HEK293 (cell line): Measurements from ENCODE around the gene ZNF555.
A peak's percentile ranks its signal among the peaks of the same experiment; 100 is the strongest.

ENCODE experiments used
- RBAK ChIP-seq: fragments of 450-650 bp; formaldehyde crosslinking; IDR thresholded peaks from 2 replicates; pipeline ENCODE4 v1.5.1; 2016; ENCODE audit warnings: missing biosample characterization, missing genetic modification characterization
- SALL2 ChIP-seq: fragments of 450-650 bp; formaldehyde crosslinking; IDR thresholded peaks from 2 replicates; pipeline ENCODE4 v1.5.0; 2017; ENCODE audit warnings: missing biosample characterization, mild to moderate bottlenecking, missing genetic modification characterization, borderline replicate concordance
- ZBTB7A ChIP-seq: fragments of 450-650 bp; formaldehyde crosslinking; IDR thresholded peaks from 2 replicates; pipeline ENCODE4 v1.5.1; 2016; ENCODE audit warnings: low read depth, missing biosample characterization, missing genetic modification characterization
- ZNF121 ChIP-seq: fragments of 450-650 bp; formaldehyde crosslinking; IDR thresholded peaks from 2 replicates; pipeline ENCODE4 v1.5.1; 2016; ENCODE audit warnings: missing biosample characterization, missing genetic modification characterization
- ZNF169 ChIP-seq: fragments of 450-650 bp; formaldehyde crosslinking; IDR thresholded peaks from 2 replicates; pipeline ENCODE4 v1.5.1; 2016; ENCODE audit warnings: missing biosample characterization, missing genetic modification characterization
- ZNF24 ChIP-seq: fragments of 450-650 bp; formaldehyde crosslinking; IDR thresholded peaks from 2 replicates; pipeline ENCODE4 v1.5.1; 2016; ENCODE audit warnings: missing biosample characterization, missing genetic modification characterization
- ZNF274 ChIP-seq, 2 experiments: fragments of 200-500 bp in 1 of 2; fragments of 450-650 bp in 1 of 2; sonication (Bioruptor generic) in 1 of 2; formaldehyde crosslinking in 1 of 2; IDR thresholded peaks; 2 replicates each; pipeline versions ENCODE4 v1.5.1 to v1.6.1; 2014 to 2016; ENCODE audit warnings: borderline replicate concordance in 1 of 2, inconsistent platforms in 1 of 2, low read length in 1 of 2, missing biosample characterization in 1 of 2, missing genetic modification characterization in 1 of 2
- ZNF335 ChIP-seq: fragments of 450-650 bp; formaldehyde crosslinking; conservative IDR thresholded peaks from 2 replicates; pipeline ENCODE4 v1.5.1; 2016; ENCODE audit warnings: missing biosample characterization, missing genetic modification characterization
- ZNF473 ChIP-seq: fragments of 450-650 bp; formaldehyde crosslinking; IDR thresholded peaks from 2 replicates; pipeline ENCODE4 v1.5.1; 2017; ENCODE audit warnings: missing biosample characterization, missing genetic modification characterization
- TF ChIP-seq, protein P1 (sequence below): fragments of 450-650 bp; formaldehyde crosslinking; IDR thresholded peaks from 2 replicates; pipeline ENCODE4 v1.5.1; 2016; ENCODE audit warnings: missing biosample characterization, missing genetic modification characterization
- TF ChIP-seq, protein P2 (sequence below): fragments of 450-650 bp; formaldehyde crosslinking; IDR thresholded peaks from 2 replicates; pipeline ENCODE4 v1.5.1; 2016; ENCODE audit warnings: missing biosample characterization, missing genetic modification characterization, borderline replicate concordance
- TF ChIP-seq, protein P3 (sequence below): fragments of 450-650 bp; formaldehyde crosslinking; IDR thresholded peaks from 2 replicates; pipeline ENCODE4 v1.5.1; 2016; ENCODE audit warnings: missing biosample characterization, missing genetic modification characterization, low read depth
- TF ChIP-seq, protein P4 (sequence below): sonication (generic); formaldehyde crosslinking; IDR thresholded peaks from 2 replicates; pipeline ENCODE4 v1.8.1; 2022; ENCODE audit warnings: mild to moderate bottlenecking, moderate library complexity, missing genetic modification reagents
- TF ChIP-seq, protein P5 (sequence below): IDR thresholded peaks from 2 replicates; pipeline ENCODE4 v1.6.1; 2011; ENCODE audit warnings: mild to moderate bottlenecking, low read depth, low read length, borderline replicate concordance

DNA sequence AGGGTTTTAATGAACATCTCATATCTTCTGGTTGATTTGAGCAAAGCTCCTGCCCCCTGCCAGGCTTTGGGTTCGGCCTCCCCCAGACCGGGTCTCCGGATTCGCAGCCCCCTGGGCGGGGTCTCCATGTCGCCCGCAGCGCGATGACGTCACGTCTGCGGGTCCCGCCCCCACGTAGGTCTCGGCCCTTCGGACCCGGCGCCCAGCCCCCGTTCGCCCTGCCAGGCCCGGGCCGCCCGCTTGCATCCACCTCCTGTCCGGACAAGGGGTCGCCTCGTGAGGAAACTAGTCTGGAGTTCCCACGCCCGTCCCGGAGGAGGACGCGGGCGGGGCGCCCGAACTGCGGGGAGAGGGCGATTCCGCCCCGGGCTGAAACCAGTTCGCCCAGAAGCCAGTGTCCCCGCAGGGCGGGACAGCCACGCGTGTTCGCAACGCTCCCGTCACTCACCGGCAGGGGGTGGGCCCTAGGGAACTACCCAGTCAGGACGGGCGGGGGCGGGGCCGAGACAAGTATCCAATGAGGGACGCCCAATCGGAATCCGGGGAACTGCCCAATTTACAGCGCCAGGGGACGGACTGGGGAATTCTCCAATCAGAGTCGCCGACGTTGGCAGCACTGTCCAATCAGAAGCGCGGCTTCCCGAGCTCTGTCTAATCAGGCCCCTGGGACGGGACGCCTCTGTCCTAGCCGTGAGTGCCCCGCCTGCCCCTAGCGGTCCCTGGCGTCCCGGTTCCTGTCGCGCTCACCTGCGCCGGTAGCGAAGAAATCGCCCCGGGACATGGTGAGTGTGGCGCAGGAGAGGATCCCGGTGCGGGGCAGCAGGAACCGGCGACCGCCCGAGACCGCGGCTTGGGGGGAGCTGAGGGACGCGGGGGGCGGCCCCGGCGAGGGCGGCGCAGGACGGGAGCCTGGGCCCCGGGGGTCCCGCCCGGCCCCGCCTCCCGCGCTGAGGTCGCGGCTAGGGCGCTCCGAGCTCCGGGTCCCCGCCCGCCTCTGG lies at the start of gene ZNF555:
- TF ChIP-seq, protein P1, sequence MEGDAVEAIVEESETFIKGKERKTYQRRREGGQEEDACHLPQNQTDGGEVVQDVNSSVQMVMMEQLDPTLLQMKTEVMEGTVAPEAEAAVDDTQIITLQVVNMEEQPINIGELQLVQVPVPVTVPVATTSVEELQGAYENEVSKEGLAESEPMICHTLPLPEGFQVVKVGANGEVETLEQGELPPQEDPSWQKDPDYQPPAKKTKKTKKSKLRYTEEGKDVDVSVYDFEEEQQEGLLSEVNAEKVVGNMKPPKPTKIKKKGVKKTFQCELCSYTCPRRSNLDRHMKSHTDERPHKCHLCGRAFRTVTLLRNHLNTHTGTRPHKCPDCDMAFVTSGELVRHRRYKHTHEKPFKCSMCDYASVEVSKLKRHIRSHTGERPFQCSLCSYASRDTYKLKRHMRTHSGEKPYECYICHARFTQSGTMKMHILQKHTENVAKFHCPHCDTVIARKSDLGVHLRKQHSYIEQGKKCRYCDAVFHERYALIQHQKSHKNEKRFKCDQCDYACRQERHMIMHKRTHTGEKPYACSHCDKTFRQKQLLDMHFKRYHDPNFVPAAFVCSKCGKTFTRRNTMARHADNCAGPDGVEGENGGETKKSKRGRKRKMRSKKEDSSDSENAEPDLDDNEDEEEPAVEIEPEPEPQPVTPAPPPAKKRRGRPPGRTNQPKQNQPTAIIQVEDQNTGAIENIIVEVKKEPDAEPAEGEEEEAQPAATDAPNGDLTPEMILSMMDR (tag by site-specific recombination) = peak; percentile 79
- peak; percentile 60; the same call in 1 of the 2 replicates for TF ChIP-seq ZNF24 (tag by site-specific recombination)
- TF ChIP-seq, protein P2, sequence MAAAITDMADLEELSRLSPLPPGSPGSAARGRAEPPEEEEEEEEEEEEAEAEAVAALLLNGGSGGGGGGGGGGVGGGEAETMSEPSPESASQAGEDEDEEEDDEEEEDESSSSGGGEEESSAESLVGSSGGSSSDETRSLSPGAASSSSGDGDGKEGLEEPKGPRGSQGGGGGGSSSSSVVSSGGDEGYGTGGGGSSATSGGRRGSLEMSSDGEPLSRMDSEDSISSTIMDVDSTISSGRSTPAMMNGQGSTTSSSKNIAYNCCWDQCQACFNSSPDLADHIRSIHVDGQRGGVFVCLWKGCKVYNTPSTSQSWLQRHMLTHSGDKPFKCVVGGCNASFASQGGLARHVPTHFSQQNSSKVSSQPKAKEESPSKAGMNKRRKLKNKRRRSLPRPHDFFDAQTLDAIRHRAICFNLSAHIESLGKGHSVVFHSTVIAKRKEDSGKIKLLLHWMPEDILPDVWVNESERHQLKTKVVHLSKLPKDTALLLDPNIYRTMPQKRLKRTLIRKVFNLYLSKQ (tag by site-specific recombination) = 0 out of 2 replicates have a peak, but pooled peaks have one; percentile 20
- TF ChIP-seq RBAK (tag by site-specific recombination) = no peak
- TF ChIP-seq ZNF274 (IDR thresholded peaks at IDR 0.05; ENCODE audit: low read length) = no peak
- no peak for TF ChIP-seq ZNF274 (tag by site-specific recombination; IDR thresholded peaks at IDR 0.05; ENCODE audit: borderline replicate concordance)
- peak; percentile 85 for TF ChIP-seq ZBTB7A (tag by site-specific recombination)
- peak; percentile 97 for TF ChIP-seq ZNF335 (tag by site-specific recombination)
- TF ChIP-seq ZNF121 (tag by site-specific recombination) = no peak
- TF ChIP-seq ZNF473 = no peak
- TF ChIP-seq, protein P3, sequence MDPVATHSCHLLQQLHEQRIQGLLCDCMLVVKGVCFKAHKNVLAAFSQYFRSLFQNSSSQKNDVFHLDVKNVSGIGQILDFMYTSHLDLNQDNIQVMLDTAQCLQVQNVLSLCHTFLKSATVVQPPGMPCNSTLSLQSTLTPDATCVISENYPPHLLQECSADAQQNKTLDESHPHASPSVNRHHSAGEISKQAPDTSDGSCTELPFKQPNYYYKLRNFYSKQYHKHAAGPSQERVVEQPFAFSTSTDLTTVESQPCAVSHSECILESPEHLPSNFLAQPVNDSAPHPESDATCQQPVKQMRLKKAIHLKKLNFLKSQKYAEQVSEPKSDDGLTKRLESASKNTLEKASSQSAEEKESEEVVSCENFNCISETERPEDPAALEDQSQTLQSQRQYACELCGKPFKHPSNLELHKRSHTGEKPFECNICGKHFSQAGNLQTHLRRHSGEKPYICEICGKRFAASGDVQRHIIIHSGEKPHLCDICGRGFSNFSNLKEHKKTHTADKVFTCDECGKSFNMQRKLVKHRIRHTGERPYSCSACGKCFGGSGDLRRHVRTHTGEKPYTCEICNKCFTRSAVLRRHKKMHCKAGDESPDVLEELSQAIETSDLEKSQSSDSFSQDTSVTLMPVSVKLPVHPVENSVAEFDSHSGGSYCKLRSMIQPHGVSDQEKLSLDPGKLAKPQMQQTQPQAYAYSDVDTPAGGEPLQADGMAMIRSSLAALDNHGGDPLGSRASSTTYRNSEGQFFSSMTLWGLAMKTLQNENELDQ (tag by site-specific recombination) = no peak
- TF ChIP-seq, protein P4, sequence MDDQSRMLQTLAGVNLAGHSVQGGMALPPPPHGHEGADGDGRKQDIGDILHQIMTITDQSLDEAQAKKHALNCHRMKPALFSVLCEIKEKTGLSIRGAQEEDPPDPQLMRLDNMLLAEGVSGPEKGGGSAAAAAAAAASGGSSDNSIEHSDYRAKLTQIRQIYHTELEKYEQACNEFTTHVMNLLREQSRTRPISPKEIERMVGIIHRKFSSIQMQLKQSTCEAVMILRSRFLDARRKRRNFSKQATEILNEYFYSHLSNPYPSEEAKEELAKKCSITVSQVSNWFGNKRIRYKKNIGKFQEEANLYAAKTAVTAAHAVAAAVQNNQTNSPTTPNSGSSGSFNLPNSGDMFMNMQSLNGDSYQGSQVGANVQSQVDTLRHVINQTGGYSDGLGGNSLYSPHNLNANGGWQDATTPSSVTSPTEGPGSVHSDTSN = peak; percentile 38
- TF ChIP-seq ZNF169 (tag by site-specific recombination) = peak; percentile 27; the same call in 1 of the 2 replicates
- no peak for TF ChIP-seq SALL2 (tag by site-specific recombination)
- TF ChIP-seq, protein P5, sequence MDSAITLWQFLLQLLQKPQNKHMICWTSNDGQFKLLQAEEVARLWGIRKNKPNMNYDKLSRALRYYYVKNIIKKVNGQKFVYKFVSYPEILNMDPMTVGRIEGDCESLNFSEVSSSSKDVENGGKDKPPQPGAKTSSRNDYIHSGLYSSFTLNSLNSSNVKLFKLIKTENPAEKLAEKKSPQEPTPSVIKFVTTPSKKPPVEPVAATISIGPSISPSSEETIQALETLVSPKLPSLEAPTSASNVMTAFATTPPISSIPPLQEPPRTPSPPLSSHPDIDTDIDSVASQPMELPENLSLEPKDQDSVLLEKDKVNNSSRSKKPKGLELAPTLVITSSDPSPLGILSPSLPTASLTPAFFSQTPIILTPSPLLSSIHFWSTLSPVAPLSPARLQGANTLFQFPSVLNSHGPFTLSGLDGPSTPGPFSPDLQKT = no peak
